Measurements from ENCODE around the gene AZI2.

The AZI2 gene

GRCh38 chr3:28300345-28300962 lies 48.2 kb downstream of the AZI2 start:
- intact Hi-C loops (cut with DNase I; ENCODE audit: low total_unique reads): no loop called here
- H3K4me1 ChIP-seq: no peaks in the 10 kb centered on the region
- H3K27me3 ChIP-seq: no peaks in the 10 kb centered on the region
- no peaks in the 10 kb centered on the region for H3K36me3 ChIP-seq
- DNase-seq: no peak
- H3K27ac ChIP-seq: no peak overlapping the region
- H3K9me3 ChIP-seq: no peaks in the 10 kb centered on the region
- H3K4me3 ChIP-seq: no peak overlapping the region
- no peak for TF ChIP-seq CTCF (IDR thresholded peaks at IDR 0.05)

- Histone ChIP-seq H3K4me1 (no peaks in the 10 kb centered on the region), H3K4me3 (no peak overlapping the region), H3K27me3 (no peaks in the 10 kb centered on the region), H3K27ac (no peak overlapping the region), H3K9me3 (no peaks in the 10 kb centered on the region), H3K36me3 (no peaks in the 10 kb centered on the region)
- intact Hi-C loops (cut with DNase I; ENCODE audit: low total_unique reads): no loop called here
- no peak for TF ChIP-seq CTCF (IDR thresholded peaks at IDR 0.05)
- no peak for DNase-seq
Observed at GRCh38 chr3:28299705-28300104, 48.9 kb downstream of the AZI2 start.

GRCh38 chr3:28295898-28296490 lies 52.6 kb downstream of the AZI2 start:
- H3K4me1 ChIP-seq: no peaks in the 10 kb centered on the region
- H3K4me3 ChIP-seq: no peak overlapping the region
- no peak for DNase-seq
- H3K27me3 ChIP-seq: no peaks in the 10 kb centered on the region
- no peaks in the 10 kb centered on the region for H3K9me3 ChIP-seq
- peaks cover 0 to 2% (median 0%) of the 10 kb centered on the region in 3 donors for H3K36me3 ChIP-seq
- H3K27ac ChIP-seq: no peak overlapping the region
- TF ChIP-seq CTCF (IDR thresholded peaks at IDR 0.05): no peak
- intact Hi-C loops (cut with DNase I; ENCODE audit: low total_unique reads): no loop called here

- Histone ChIP-seq H3K27me3 (no peaks in the 10 kb centered on the region), H3K36me3 (peaks cover 0 to 5% (median 0%) of the 10 kb centered on the region in 3 donors), H3K9me3 (no peaks in the 10 kb centered on the region), H3K4me3 (no peak overlapping the region), H3K27ac (no peak overlapping the region), H3K4me1 (no peaks in the 10 kb centered on the region)
- DNase-seq: no peak
- intact Hi-C loops (cut with DNase I; ENCODE audit: low total_unique reads): no loop called here
- TF ChIP-seq CTCF (IDR thresholded peaks at IDR 0.05): no peak
Observed at GRCh38 chr3:28294667-28295413, 53.8 kb downstream of the AZI2 start.

- H3K27ac ChIP-seq: no peak overlapping the region
- no peaks in the 10 kb centered on the region for H3K27me3 ChIP-seq
- H3K9me3 ChIP-seq: no peaks in the 10 kb centered on the region
- no peaks in the 10 kb centered on the region for H3K4me1 ChIP-seq
- DNase-seq: no peak
- intact Hi-C loops (cut with DNase I; ENCODE audit: low total_unique reads): no loop called here
- H3K4me3 ChIP-seq: no peak overlapping the region
- H3K36me3 ChIP-seq: peaks cover 0 to 5% (median 0%) of the 10 kb centered on the region in 3 donors
- TF ChIP-seq CTCF (IDR thresholded peaks at IDR 0.05): no peak
Observed at GRCh38 chr3:28292622-28293021, 56.0 kb downstream of the AZI2 start.
